ENCODE data around the gene WNK3. TPM values are rescaled to one million over a fixed set of nuclear protein-coding genes. Genes with fewer than 3 reads are reported as not detected.
A peak's percentile ranks its signal among the peaks of the same experiment; 100 is the strongest.

Gene WNK3
- total RNA-seq, 1 experiment from 2014 or later: not detected

- Mint-ChIP-seq H3K4me3 (ENCODE audit: low read depth, unreplicated experiment) (no peak overlapping the region), H3K9me3 (ENCODE audit: low read depth, unreplicated experiment) (no peaks in the 10 kb centered on the region), H3K36me3 (ENCODE audit: insufficient read depth, unreplicated experiment) (no peaks in the 10 kb centered on the region), H3K27ac (ENCODE audit: unreplicated experiment) (no peak overlapping the region), H3K4me1 (ENCODE audit: low read depth, unreplicated experiment) (no peaks in the 10 kb centered on the region), H3K27me3 (ENCODE audit: unreplicated experiment) (no peaks in the 10 kb centered on the region)
- TF ChIP-seq CTCF (IDR thresholded peaks at IDR 0.05; ENCODE audit: unreplicated experiment): no peak
- CTCF ChIA-PET: no interaction called here
- BruUV-seq (replicated peaks): no TSS peak
- intact Hi-C loops (cut with micrococcal nuclease; ENCODE audit: unreplicated experiment): no loop called here
- DNase-seq: no peak
These were observed 144.2 kb downstream of the WNK3 start for GRCh38 chrX:54213603-54214002.

DNA sequence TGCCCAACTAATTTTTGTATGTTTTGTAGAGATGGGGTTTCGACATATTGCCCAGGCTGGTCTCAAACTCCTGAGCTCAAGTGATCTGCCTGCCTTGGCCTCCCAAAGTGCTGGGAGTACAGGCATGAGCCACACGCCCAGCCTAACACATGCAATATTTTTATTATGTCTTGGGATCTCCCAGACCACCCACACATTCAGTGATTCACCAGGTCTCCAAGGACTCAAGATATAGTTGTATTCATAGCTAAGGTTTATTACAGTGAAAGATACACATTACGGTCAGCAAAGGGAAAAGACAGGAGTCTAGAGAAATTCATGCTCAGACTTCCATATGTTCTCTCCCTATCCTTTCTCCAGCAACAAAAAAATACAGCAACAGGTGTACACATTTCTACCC, 149.3 kb downstream of the WNK3 start:
- Mint-ChIP-seq H3K27ac (ENCODE audit: unreplicated experiment) (no peak overlapping the region), H3K27me3 (ENCODE audit: unreplicated experiment) (no peaks in the 10 kb centered on the region), H3K4me3 (ENCODE audit: low read depth, unreplicated experiment) (no peak overlapping the region), H3K4me1 (ENCODE audit: low read depth, unreplicated experiment) (no peaks in the 10 kb centered on the region), H3K9me3 (ENCODE audit: low read depth, unreplicated experiment) (no peaks in the 10 kb centered on the region), H3K36me3 (ENCODE audit: insufficient read depth, unreplicated experiment) (no peaks in the 10 kb centered on the region)
- no TSS peak for BruUV-seq (replicated peaks)
- CTCF ChIA-PET: no interaction called here
- no peak for DNase-seq
- intact Hi-C loops (cut with micrococcal nuclease; ENCODE audit: unreplicated experiment): no loop called here
- no peak for TF ChIP-seq CTCF (IDR thresholded peaks at IDR 0.05; ENCODE audit: unreplicated experiment)

GRCh38 chrX:54198262-54198661, 159.6 kb downstream of the WNK3 start:
- Mint-ChIP-seq H3K4me1 (ENCODE audit: low read depth, unreplicated experiment) (peaks cover 11% of the 10 kb centered on the region), H3K36me3 (ENCODE audit: insufficient read depth, unreplicated experiment) (no peaks in the 10 kb centered on the region), H3K27ac (ENCODE audit: unreplicated experiment) (no peak overlapping the region), H3K9me3 (ENCODE audit: low read depth, unreplicated experiment) (peaks cover 3% of the 10 kb centered on the region), H3K27me3 (ENCODE audit: unreplicated experiment) (no peaks in the 10 kb centered on the region), H3K4me3 (ENCODE audit: low read depth, unreplicated experiment) (no peak overlapping the region)
- no peak for TF ChIP-seq CTCF (IDR thresholded peaks at IDR 0.05; ENCODE audit: unreplicated experiment)
- no TSS peak for BruUV-seq (replicated peaks)
- CTCF ChIA-PET: interaction anchor here (0.6 kb wide), 2 partner anchors 18 to 156 kb away, joined by 3 read pairs; no protein-coding TSS in a partner anchor
- no peak for DNase-seq
- intact Hi-C loops (cut with micrococcal nuclease; ENCODE audit: unreplicated experiment): no loop called here

- CTCF ChIA-PET: interaction anchor here (0.5 to 0.9 kb wide), 2 partner anchors 12 to 693 kb away, joined by 3 to 4 read pairs; partner anchors contain the start of gene FAM120C
- intact Hi-C loops (cut with micrococcal nuclease; ENCODE audit: unreplicated experiment): no loop called here
- H3K27ac Mint-ChIP-seq (ENCODE audit: unreplicated experiment): peak overlapping the region; percentile 76
- H3K9me3 Mint-ChIP-seq (ENCODE audit: low read depth, unreplicated experiment): peaks cover 3% of the 10 kb centered on the region
- H3K27me3 Mint-ChIP-seq (ENCODE audit: unreplicated experiment): no peaks in the 10 kb centered on the region
- no peak for TF ChIP-seq CTCF (IDR thresholded peaks at IDR 0.05; ENCODE audit: unreplicated experiment)
- no peaks in the 10 kb centered on the region for H3K36me3 Mint-ChIP-seq (ENCODE audit: insufficient read depth, unreplicated experiment)
- no peak for DNase-seq
- no TSS peak for BruUV-seq (replicated peaks)
- no peak overlapping the region for H3K4me3 Mint-ChIP-seq (ENCODE audit: low read depth, unreplicated experiment)
- peaks cover 11% of the 10 kb centered on the region for H3K4me1 Mint-ChIP-seq (ENCODE audit: low read depth, unreplicated experiment)
These were observed 162.8 kb downstream of the WNK3 start for GRCh38 chrX:54194982-54195588.

All from Calu3 (cell line).